H1 (cell line): ENCODE results near the gene SDR39U1. TPM values are rescaled to one million over a fixed set of nuclear protein-coding genes. Genes with fewer than 3 reads are reported as not detected.

Experiments
- ASH2L ChIP-seq: fragments of 200-600, 300-600 bp; sonication (generic); IDR thresholded peaks from one replicate; pipeline ENCODE4 v1.7.1; 2017; ENCODE audit warnings: low read length
- BCL11A ChIP-seq, 2 experiments: IDR thresholded peaks; one replicate each; pipeline ENCODE4 v1.6.1; 2011; ENCODE audit warnings: low read depth in 2 of 2, low read length in 2 of 2, mild to moderate bottlenecking in 2 of 2
- GTF2F1 ChIP-seq: IDR thresholded peaks from 2 replicates; pipeline ENCODE4 v1.6.1; 2012; ENCODE audit warnings: low read depth, low read length, improper control_type of control experiment, borderline replicate concordance
- RAD21 ChIP-seq, 2 experiments: IDR thresholded peaks in 1 of 2; conservative IDR thresholded peaks in 1 of 2; 2 replicates each; pipeline ENCODE4 v1.6.1; 2011; ENCODE audit warnings: low read depth in 2 of 2, low read length in 2 of 2, improper control_type of control experiment in 1 of 2, inconsistent platforms in 1 of 2, mild to moderate bottlenecking in 1 of 2, moderate library complexity in 1 of 2
- TBP ChIP-seq: IDR thresholded peaks from 2 replicates; pipeline ENCODE4 v1.6.1; 2011; ENCODE audit warnings: low read depth, low read length, improper control_type of control experiment
- TCF12 ChIP-seq: IDR thresholded peaks from 2 replicates; pipeline ENCODE4 v1.6.1; 2011; ENCODE audit warnings: low read depth, mild to moderate bottlenecking, low read length
- polyA plus RNA-seq, 7 experiments: library from polyadenylated mRNA; depleted of rRNA in 3 of 7; stranded (reverse) in 5 of 7; unstranded in 2 of 7; fragments of >200 nt in 5 of 7; fragments of 200-250 nt in 2 of 7; gene quantifications; 1 replicate in 5 of 7; 2 replicates in 1 of 7; 4 replicates in 1 of 7; pipeline versions ENCODE4 v1.2.1 to v1.2.3, GENCODE V29; 2011 to 2013; ENCODE audit warnings: missing spikeins in 2 of 7, mixed read lengths in 2 of 7
- total RNA-seq: library from RNA; stranded (reverse); fragmentation: NEBNext Ultra II Directional; extraction: Animal tissue kit (Norgen Biotek cat#: 25700); gene quantifications from 2 replicates; pipeline ENCODE4 v1.2.1, GENCODE V29; 2021
- TF ChIP-seq, protein P1 (sequence below), 3 experiments: IDR thresholded peaks; 1 replicate in 2 of 3; 2 replicates in 1 of 3; pipeline versions ENCODE4 v1.5.1 to v1.6.1; 2011; ENCODE audit warnings: low read length in 3 of 3, mild to moderate bottlenecking in 3 of 3, inconsistent platforms in 2 of 3, low read depth in 1 of 3, moderate library complexity in 1 of 3; ENCODE audit not compliant: insufficient read depth in 1 of 3; ENCODE audit errors: control extremely low read depth in 1 of 3
- TF ChIP-seq, protein P2 (sequence below): IDR thresholded peaks from 2 replicates; pipeline ENCODE4 v1.6.1; 2012; ENCODE audit warnings: inconsistent platforms

The SDR39U1 gene
- total and polyA plus RNA-seq, 2 of the 8 experiments (the other 6 are each of a cell fraction or from before 2014, with no cell fraction given), result 46.7 to 98.8 TPM

DNA sequence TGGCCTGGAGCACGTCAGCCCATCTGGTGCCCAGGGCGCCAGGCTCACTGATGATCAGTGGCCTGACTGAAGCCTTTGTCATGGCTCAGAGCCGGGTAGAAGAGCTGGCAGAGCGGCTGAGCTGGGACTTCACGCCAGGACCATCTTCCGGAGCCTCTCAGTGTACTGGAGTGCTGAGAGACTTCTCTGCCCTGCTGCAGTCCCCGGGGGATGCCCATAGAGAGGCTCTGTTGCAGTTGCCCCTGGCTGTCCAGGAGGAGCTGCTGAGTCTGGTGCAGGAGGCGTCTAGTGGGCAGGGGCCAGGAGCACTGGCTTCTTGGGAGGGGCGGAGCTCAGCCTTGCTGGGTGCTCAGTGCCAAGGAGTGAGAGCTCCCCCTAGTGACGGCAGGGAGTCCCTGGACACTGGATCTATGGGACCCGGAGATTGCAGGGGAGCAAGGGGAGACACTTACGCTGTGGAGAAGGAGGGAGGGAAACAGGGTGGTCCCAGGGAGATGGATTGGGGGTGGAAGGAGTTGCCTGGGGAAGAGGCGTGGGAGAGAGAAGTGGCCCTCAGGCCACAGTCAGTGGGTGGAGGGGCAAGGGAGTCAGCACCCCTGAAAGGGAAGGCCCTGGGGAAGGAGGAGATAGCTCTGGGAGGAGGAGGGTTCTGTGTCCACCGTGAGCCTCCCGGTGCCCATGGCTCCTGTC is 10.9 kb downstream of the SDR39U1 start (continued):
- TF ChIP-seq, protein P1, sequence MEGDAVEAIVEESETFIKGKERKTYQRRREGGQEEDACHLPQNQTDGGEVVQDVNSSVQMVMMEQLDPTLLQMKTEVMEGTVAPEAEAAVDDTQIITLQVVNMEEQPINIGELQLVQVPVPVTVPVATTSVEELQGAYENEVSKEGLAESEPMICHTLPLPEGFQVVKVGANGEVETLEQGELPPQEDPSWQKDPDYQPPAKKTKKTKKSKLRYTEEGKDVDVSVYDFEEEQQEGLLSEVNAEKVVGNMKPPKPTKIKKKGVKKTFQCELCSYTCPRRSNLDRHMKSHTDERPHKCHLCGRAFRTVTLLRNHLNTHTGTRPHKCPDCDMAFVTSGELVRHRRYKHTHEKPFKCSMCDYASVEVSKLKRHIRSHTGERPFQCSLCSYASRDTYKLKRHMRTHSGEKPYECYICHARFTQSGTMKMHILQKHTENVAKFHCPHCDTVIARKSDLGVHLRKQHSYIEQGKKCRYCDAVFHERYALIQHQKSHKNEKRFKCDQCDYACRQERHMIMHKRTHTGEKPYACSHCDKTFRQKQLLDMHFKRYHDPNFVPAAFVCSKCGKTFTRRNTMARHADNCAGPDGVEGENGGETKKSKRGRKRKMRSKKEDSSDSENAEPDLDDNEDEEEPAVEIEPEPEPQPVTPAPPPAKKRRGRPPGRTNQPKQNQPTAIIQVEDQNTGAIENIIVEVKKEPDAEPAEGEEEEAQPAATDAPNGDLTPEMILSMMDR (IDR thresholded peaks at IDR 0.05; ENCODE audit: control extremely low read depth in 1 of 3, insufficient read depth in 1 of 3, low read depth in 1 of 3, low read length in 3 of 3), result peak; percentile 87 to 100 (median 99)
- TF ChIP-seq TCF12, result no peak
- peak; percentile 96 to 98 for TF ChIP-seq RAD21 (IDR thresholded peaks at IDR 0.05 in 1 of 2, conservative IDR thresholded peaks at IDR 0.05 in 1 of 2; ENCODE audit: low read depth in 2 of 2, low read length in 2 of 2)
- no peak for TF ChIP-seq BCL11A (IDR thresholded peaks at IDR 0.05; ENCODE audit: low read depth in 2 of 2, low read length in 2 of 2)
- TF ChIP-seq, protein P2, sequence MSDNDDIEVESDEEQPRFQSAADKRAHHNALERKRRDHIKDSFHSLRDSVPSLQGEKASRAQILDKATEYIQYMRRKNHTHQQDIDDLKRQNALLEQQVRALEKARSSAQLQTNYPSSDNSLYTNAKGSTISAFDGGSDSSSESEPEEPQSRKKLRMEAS, result 0 out of 2 replicates have a peak, but pooled peaks have one; percentile 32
- TF ChIP-seq ASH2L, result no peak
- TF ChIP-seq GTF2F1, result no peak
- no peak for TF ChIP-seq TBP
